NCI-H1930 (cell line): ENCODE results near the gene WDPCP.
"Not testable (repeated sequence)": the region's sequence is repeated elsewhere in the genome, so short reads cannot be mapped to it uniquely, and the experiment has no call there.

Experiments
- DNase-seq, 2 experiments: peaks; one replicate each; lab custom pipeline; 2025; lab: John Stamatoyannopoulos, UW

WDPCP gene

GRCh38 chr2:63347361-63347760 lies 240.9 kb downstream of the WDPCP start:
- no peak for DNase-seq

GRCh38 chr2:63346411-63346810 lies 241.9 kb downstream of the WDPCP start:
- no peak for DNase-seq

GRCh38 chr2:63345285-63345633 lies 243.0 kb downstream of the WDPCP start:
- DNase-seq: no peak

GRCh38 chr2:63344575-63345284 lies 243.5 kb downstream of the WDPCP start:
- DNase-seq: no peak

GRCh38 chr2:63343397-63344109 lies 244.7 kb downstream of the WDPCP start:
- DNase-seq: no peak

- DNase-seq: no peak
Measured at GRCh38 chr2:63340443-63340842, 247.8 kb downstream of the WDPCP start.

- DNase-seq: no peak
Measured at GRCh38 chr2:63334910-63335309, 253.4 kb downstream of the WDPCP start.

GRCh38 chr2:63326473-63326872 lies 261.8 kb downstream of the WDPCP start:
- no peak for DNase-seq

GRCh38 chr2:63323662-63324061 lies 264.6 kb downstream of the WDPCP start:
- DNase-seq: not testable (repeated sequence)

GRCh38 chr2:63321973-63322372 lies 266.3 kb downstream of the WDPCP start:
- not testable (repeated sequence) for DNase-seq

- DNase-seq: no peak
Measured at GRCh38 chr2:63320669-63321068, 267.6 kb downstream of the WDPCP start.

GRCh38 chr2:63310614-63311013 lies 277.7 kb downstream of the WDPCP start:
- no peak for DNase-seq

GRCh38 chr2:63301481-63301880 lies 286.8 kb downstream of the WDPCP start:
- no peak for DNase-seq

- no peak for DNase-seq
Measured at GRCh38 chr2:63300835-63301234, 287.4 kb downstream of the WDPCP start.

GRCh38 chr2:63287956-63288355 lies 300.3 kb downstream of the WDPCP start:
- no peak for DNase-seq

- not testable (repeated sequence) for DNase-seq
Measured at GRCh38 chr2:63286520-63286919, 301.8 kb downstream of the WDPCP start.

- no peak for DNase-seq
Measured at GRCh38 chr2:63283273-63283672, 305.0 kb downstream of the WDPCP start.

- DNase-seq: no peak
Measured at GRCh38 chr2:63272560-63272959, 315.7 kb downstream of the WDPCP start.

- no peak for DNase-seq
Measured at GRCh38 chr2:63270717-63271116, 317.6 kb downstream of the WDPCP start.

- no peak for DNase-seq
Measured at GRCh38 chr2:63268946-63269345, 319.3 kb downstream of the WDPCP start.

- no peak for DNase-seq
Measured at GRCh38 chr2:63261137-63261621, 327.1 kb downstream of the WDPCP start.

- DNase-seq: no peak
Measured at GRCh38 chr2:63257473-63257872, 330.8 kb downstream of the WDPCP start.

- DNase-seq: no peak
Measured at GRCh38 chr2:63249161-63249560, 339.1 kb downstream of the WDPCP start.

- no peak for DNase-seq
Measured at GRCh38 chr2:63242747-63243146, 345.5 kb downstream of the WDPCP start.
